Natural killer cell (primary cell): ENCODE data around the gene CCL27. TPM values are rescaled to one million over a fixed set of nuclear protein-coding genes. Genes with fewer than 3 reads are reported as not detected.

Experiments
- ATAC-seq, 3 donors: fragments of 150-1000 bp in 2 of 3; fragments of 200-7000 bp in 1 of 3; cut with Tn5 transposase; 1 replicate in 1 of 3; 2 replicates in 2 of 3; pipeline ENCODE4 v1.10.0; 2021; ENCODE audit warnings: mild to moderate bottlenecking in 2 of 3, moderate library complexity in 2 of 3
- DNase-seq, 2 donors: peaks; one replicate each; pipeline versions ENCODE4 v3.0.0 to v3.0.0-alpha.2; 2013 to 2021; ENCODE audit warnings: mixed read lengths in 1 of 2
- H3K27ac ChIP-seq: one replicate; pipeline ENCODE4 v1.5.1; 2013; ENCODE audit warnings: mild to moderate bottlenecking, low read length
- H3K27me3 ChIP-seq: one replicate; pipeline ENCODE4 v1.6.1; 2013; ENCODE audit warnings: low read length; ENCODE audit not compliant: control insufficient read depth, insufficient read depth
- H3K36me3 ChIP-seq: one replicate; pipeline ENCODE4 v1.6.1; 2013; ENCODE audit warnings: low read length; ENCODE audit not compliant: control insufficient read depth, insufficient read depth
- H3K4me1 ChIP-seq: one replicate; pipeline ENCODE4 v1.6.1; 2013; ENCODE audit warnings: low read length; ENCODE audit not compliant: control insufficient read depth, insufficient read depth
- H3K4me3 ChIP-seq: one replicate; pipeline ENCODE4 v1.5.1; 2013; ENCODE audit warnings: low read length
- H3K9me3 ChIP-seq: one replicate; pipeline ENCODE4 v1.6.1; 2013; ENCODE audit warnings: low read length; ENCODE audit not compliant: control insufficient read depth, insufficient read depth
- H3K27ac Mint-ChIP-seq, 2 donors: one replicate each; pipeline ENCODE4 v1.8.0; 2022; ENCODE audit warnings: mild to moderate bottlenecking in 2 of 2, mixed read lengths in 2 of 2, moderate library complexity in 1 of 2
- H3K27me3 Mint-ChIP-seq, 2 donors: one replicate each; pipeline ENCODE4 v1.8.0; 2022; ENCODE audit warnings: low read depth in 2 of 2, mixed read lengths in 2 of 2
- H3K36me3 Mint-ChIP-seq: one replicate; pipeline ENCODE4 v1.8.0; 2022; ENCODE audit warnings: mixed read lengths
- H3K4me1 Mint-ChIP-seq, 2 donors: one replicate each; pipeline ENCODE4 v1.8.0; 2022; ENCODE audit warnings: mixed read lengths in 2 of 2
- H3K4me3 Mint-ChIP-seq: one replicate; pipeline ENCODE4 v1.8.0; 2022; ENCODE audit warnings: mild to moderate bottlenecking, moderate library complexity, mixed read lengths
- H3K9me3 Mint-ChIP-seq, 2 donors: one replicate each; pipeline ENCODE4 v1.8.0; 2022; ENCODE audit warnings: mixed read lengths in 2 of 2
- CTCF ChIP-seq: fragments of 200-600 bp; IDR thresholded peaks from one replicate; pipeline ENCODE4 v1.8.0; 2022; ENCODE audit warnings: antibody characterized with exemption
- WGBS: methylation state at CpG from one replicate; pipeline ENCODE4 v1.1.7; 2013; ENCODE audit warnings: missing lambda C conversion rate; ENCODE audit not compliant: insufficient coverage; 5-methylcytosine and 5-hydroxymethylcytosine counted together
- intact Hi-C: fragments of 100-400 bp; cut with micrococcal nuclease; formaldehyde crosslinking; loops from one replicate; pipeline ENCODE4 v1.14.2; 2022
- total RNA-seq, 4 donors: library from RNA; stranded (reverse); fragments of 120-200 nt in 1 of 4; gene quantifications; one replicate each; pipeline versions ENCODE4 v1.2.3 to v1.2.4, GENCODE V29; 2013 to 2022

The CCL27 gene
- total RNA-seq, 3 donors from 2014 or later (not counting 1 experiment from before 2014, with no cell fraction given) = not detected

GRCh38 chr9:34620061-34620994 is 42.1 kb downstream of the CCL27 start, which contains the start of gene DCTN3:
DCTN3 (minus strand) TSS chr9:34620495; CDS start chr9:34620464, 31 bp downstream.
- H3K9me3 Mint-ChIP-seq = no peaks in the 10 kb centered on the region
- H3K27me3 Mint-ChIP-seq = peaks cover 19 to 26% of the 10 kb centered on the region in 2 donors
- no peak for TF ChIP-seq CTCF
- Histone ChIP-seq H3K4me1 (peaks cover 30% of the 10 kb centered on the region), H3K27ac (peak within 1 kb of the TSS; percentile 67), H3K9me3 (no peaks in the 10 kb centered on the region), H3K27me3 (peaks cover 35% of the 10 kb centered on the region), H3K4me3 (peak within 1 kb of the TSS; percentile 68), H3K36me3 (peaks cover 24% of the 10 kb centered on the region)
- H3K4me3 Mint-ChIP-seq = peak within 1 kb of the TSS; percentile 95
- H3K27ac Mint-ChIP-seq = peak within 1 kb of the TSS; percentile 89 to 95
- H3K36me3 Mint-ChIP-seq = peaks cover 7% of the 10 kb centered on the region
- intact Hi-C loops = loop anchor here (1.0 kb wide), 2 partner anchors 8 to 14 kb away; partner anchors contain the start of gene RPP25L
- H3K4me1 Mint-ChIP-seq = peaks cover 30 to 37% of the 10 kb centered on the region in 2 donors
- 6% methylated on average over 43 of the region's 43 CpGs for WGBS
- ATAC-seq (peak; percentile 97 to 98 (median 97)), DNase-seq (peak; percentile 85 to 97)

GRCh38 chr9:34615132-34615531 is 47.3 kb downstream of the CCL27 start:
- Mint-ChIP-seq H3K4me3 (no peak overlapping the region), H3K27ac (no peak overlapping the region), H3K4me1 (peaks cover 41 to 47% of the 10 kb centered on the region in 2 donors), H3K27me3 (no peaks in the 10 kb centered on the region), H3K36me3 (peaks cover 7% of the 10 kb centered on the region), H3K9me3 (no peaks in the 10 kb centered on the region)
- no peaks in the 10 kb centered on the region for H3K9me3 ChIP-seq
- no peak overlapping the region for H3K4me3 ChIP-seq
- no peak overlapping the region for H3K27ac ChIP-seq
- DNase-seq (no peak), ATAC-seq (no peak)
- 100% methylated on average over 2 of the region's 2 CpGs for WGBS
- no peak for TF ChIP-seq CTCF
- H3K36me3 ChIP-seq = peaks cover 31% of the 10 kb centered on the region
- H3K4me1 ChIP-seq = peaks cover 33% of the 10 kb centered on the region
- intact Hi-C loops = no loop called here
- H3K27me3 ChIP-seq = no peaks in the 10 kb centered on the region

- intact Hi-C loops = loop anchor here (1.0 to 5.0 kb wide), 4 partner anchors 7 to 154 kb away; partner anchors contain the start of genes DCTN3, DNAI1, FAM219A and GALT
- Histone ChIP-seq H3K27me3 (no peaks in the 10 kb centered on the region), H3K36me3 (peaks cover 24% of the 10 kb centered on the region), H3K4me3 (peak overlapping the region; percentile 72), H3K27ac (peak overlapping the region; percentile 96), H3K4me1 (peaks cover 24% of the 10 kb centered on the region), H3K9me3 (no peaks in the 10 kb centered on the region)
- DNase-seq (peak; percentile 58 to 88), ATAC-seq (peak; percentile 24 to 44 (median 27))
- H3K36me3 Mint-ChIP-seq = peaks cover 7% of the 10 kb centered on the region
- H3K4me3 Mint-ChIP-seq = peak overlapping the region; percentile 92
- H3K4me1 Mint-ChIP-seq = peaks cover 29 to 36% of the 10 kb centered on the region in 2 donors
- WGBS = 2% methylated on average over 14 of the region's 15 CpGs
- TF ChIP-seq CTCF = peak; percentile 80
- H3K9me3 Mint-ChIP-seq = no peaks in the 10 kb centered on the region
- H3K27me3 Mint-ChIP-seq = no peaks in the 10 kb centered on the region
- H3K27ac Mint-ChIP-seq = peak overlapping the region; percentile 92 to 96
These were observed 49.6 kb downstream of the CCL27 start for GRCh38 chr9:34612788-34613390.

Other genes starting within 250 kb of the CCL27 start
- gene FAM219A, start 204.1 kb downstream of the CCL27 start, total RNA-seq = 10 to 100 TPM; 18.9 to 20.6 (median 19.2) TPM
- gene DNAI1, start 203.9 kb downstream of the CCL27 start, total RNA-seq = not detected
- 1 to 10 TPM in 1 of 3 donors, under 1 TPM in 1, not detected in 1; 0.34 to 1.7 TPM for gene ENHO, start 139.7 kb downstream of the CCL27 start, total RNA-seq
- gene CNTFR, start 72.9 kb downstream of the CCL27 start, total RNA-seq = not detected
- 10 to 100 TPM in 1 of 3 donors, 1 to 10 TPM in 2; 9.3 to 15.0 (median 9.8) TPM for gene RPP25L, start 50.6 kb downstream of the CCL27 start, total RNA-seq
- gene DCTN3, start 42.2 kb downstream of the CCL27 start, total RNA-seq = 100 to 1,000 TPM; 135 to 171 (median 147) TPM
- gene ARID3C, start 33.6 kb downstream of the CCL27 start, total RNA-seq = under 1 TPM in 2 of 3 donors, not detected in 1; 0.24 to 0.77 TPM
- gene SIGMAR1, start 24.9 kb downstream of the CCL27 start, total RNA-seq = 10 to 100 TPM; 22.1 to 29.8 (median 23.0) TPM
- 100 to 1,000 TPM in 1 of 3 donors, 10 to 100 TPM in 2; 81.9 to 118 (median 89.3) TPM for gene GALT, start 16.0 kb downstream of the CCL27 start, total RNA-seq
- 10 to 100 TPM; 64.2 to 91.1 (median 66.1) TPM for gene IL11RA, start 10.5 kb downstream of the CCL27 start, total RNA-seq
- gene CCL19, start 28.6 kb upstream of the CCL27 start, total RNA-seq = not detected
- not detected for gene CCL21, start 47.5 kb upstream of the CCL27 start, total RNA-seq